Mononuclear cell (primary cell): Measurements from ENCODE around the gene ACP2. TPM values are rescaled to one million over a fixed set of nuclear protein-coding genes. Genes with fewer than 3 reads are reported as not detected.

Source experiments
- H3K27me3 ChIP-seq: 2 replicates; pipeline ENCODE4 v1.6.0; 2011; ENCODE audit warnings: low read length, control low read depth; ENCODE audit not compliant: insufficient read depth
- H3K4me1 ChIP-seq: 2 replicates; pipeline ENCODE4 v1.5.1; 2011; ENCODE audit warnings: mild to moderate bottlenecking, low read length, control low read depth; ENCODE audit not compliant: insufficient read depth
- H3K4me3 ChIP-seq: 2 replicates; pipeline ENCODE4 v1.5.1; 2011; ENCODE audit warnings: mild to moderate bottlenecking, low read length, moderate library complexity
- H3K9me3 ChIP-seq: 2 replicates; pipeline ENCODE4 v1.5.1; 2011; ENCODE audit warnings: low read depth, mild to moderate bottlenecking, control low read depth, low read length
- total RNA-seq: library from RNA; depleted of rRNA; stranded (reverse); fragments of >200 nt; gene quantifications from one replicate; pipeline ENCODE4 v1.2.3, GENCODE V29; 2012

The ACP2 gene
- total RNA-seq, 1 donor: 9.2 TPM

- Histone ChIP-seq H3K9me3 (no peaks in the 10 kb centered on the region), H3K4me3 (no peak overlapping the region), H3K4me1 (peaks cover 48% of the 10 kb centered on the region), H3K27me3 (no peaks in the 10 kb centered on the region)
These were observed 23.5 kb upstream of the ACP2 start for GRCh38 chr11:47271961-47272661.

GRCh38 chr11:47271328-47271727 is 22.7 kb upstream of the ACP2 start:
- H3K4me1 ChIP-seq: peaks cover 48% of the 10 kb centered on the region
- no peaks in the 10 kb centered on the region for H3K9me3 ChIP-seq
- peak overlapping the region; percentile 52 for H3K4me3 ChIP-seq
- H3K27me3 ChIP-seq: no peaks in the 10 kb centered on the region

- Histone ChIP-seq H3K9me3 (no peaks in the 10 kb centered on the region), H3K27me3 (no peaks in the 10 kb centered on the region), H3K4me1 (peaks cover 54% of the 10 kb centered on the region), H3K4me3 (peak overlapping the region; percentile 59)
These were observed 22.0 kb upstream of the ACP2 start for GRCh38 chr11:47270331-47271271.

GRCh38 chr11:47269829-47270305 is 21.3 kb upstream of the ACP2 start, which contains the start of gene MADD:
MADD (plus strand) TSS chr11:47270133.
- Histone ChIP-seq H3K4me1 (peaks cover 59% of the 10 kb centered on the region), H3K4me3 (peak within 1 kb of the TSS; percentile 59), H3K27me3 (no peaks in the 10 kb centered on the region)

GRCh38 chr11:47269002-47269828 is 20.6 kb upstream of the ACP2 start:
- Histone ChIP-seq H3K27me3 (no peaks in the 10 kb centered on the region), H3K9me3 (no peaks in the 10 kb centered on the region), H3K4me3 (peak overlapping the region; percentile 59), H3K4me1 (peaks cover 59% of the 10 kb centered on the region)

More at GRCh38 chr11:47269829-47270305, 21.3 kb upstream of the ACP2 start, which contains the start of gene MADD:
- no peaks in the 10 kb centered on the region for H3K9me3 ChIP-seq

- no peaks in the 10 kb centered on the region for H3K9me3 ChIP-seq
- peak overlapping the region; percentile 59 for H3K4me3 ChIP-seq
- no peaks in the 10 kb centered on the region for H3K27me3 ChIP-seq
- peaks cover 59% of the 10 kb centered on the region for H3K4me1 ChIP-seq
These were observed 19.9 kb upstream of the ACP2 start for GRCh38 chr11:47268448-47269001.

GRCh38 chr11:47267876-47268275 is 19.3 kb upstream of the ACP2 start:
- peaks cover 56% of the 10 kb centered on the region for H3K4me1 ChIP-seq
- no peaks in the 10 kb centered on the region for H3K27me3 ChIP-seq
- no peak overlapping the region for H3K4me3 ChIP-seq
- H3K9me3 ChIP-seq: no peaks in the 10 kb centered on the region

GRCh38 chr11:47264521-47264920 is 15.9 kb upstream of the ACP2 start:
- no peaks in the 10 kb centered on the region for H3K27me3 ChIP-seq
- H3K4me1 ChIP-seq: peaks cover 35% of the 10 kb centered on the region
- no peaks in the 10 kb centered on the region for H3K9me3 ChIP-seq
- H3K4me3 ChIP-seq: no peak overlapping the region

- H3K27me3 ChIP-seq: no peaks in the 10 kb centered on the region
- peaks cover 35% of the 10 kb centered on the region for H3K4me1 ChIP-seq
- H3K9me3 ChIP-seq: no peaks in the 10 kb centered on the region
- H3K4me3 ChIP-seq: no peak overlapping the region
These were observed 15.5 kb upstream of the ACP2 start for GRCh38 chr11:47264119-47264518.

GRCh38 chr11:47261291-47261800 is 12.7 kb upstream of the ACP2 start:
- Histone ChIP-seq H3K9me3 (no peaks in the 10 kb centered on the region), H3K4me1 (peaks cover 28% of the 10 kb centered on the region), H3K27me3 (no peaks in the 10 kb centered on the region), H3K4me3 (no peak overlapping the region)

- Histone ChIP-seq H3K4me3 (no peak overlapping the region), H3K27me3 (no peaks in the 10 kb centered on the region), H3K9me3 (no peaks in the 10 kb centered on the region), H3K4me1 (peaks cover 20% of the 10 kb centered on the region)
These were observed 11.8 kb upstream of the ACP2 start for GRCh38 chr11:47260366-47260765.

GRCh38 chr11:47259232-47259977 is 10.8 kb upstream of the ACP2 start:
- Histone ChIP-seq H3K9me3 (no peaks in the 10 kb centered on the region), H3K4me1 (peaks cover 27% of the 10 kb centered on the region), H3K4me3 (no peak overlapping the region), H3K27me3 (no peaks in the 10 kb centered on the region)

GRCh38 chr11:47258317-47258902 is 9.8 kb upstream of the ACP2 start:
- no peak overlapping the region for H3K4me3 ChIP-seq
- H3K27me3 ChIP-seq: no peaks in the 10 kb centered on the region
- peaks cover 35% of the 10 kb centered on the region for H3K4me1 ChIP-seq
- H3K9me3 ChIP-seq: no peaks in the 10 kb centered on the region
